ENCODE data around the gene ZNF486.
"Not testable (repeated sequence)": the region's sequence is repeated elsewhere in the genome, so short reads cannot be mapped to it uniquely, and the experiment has no call there.

GRCh38 chr19:20221605-20222004 is 54.6 kb downstream of the ZNF486 start:
- not testable (repeated sequence) for TF ChIP-seq CTCF, POLR2A (IDR thresholded peaks at IDR 0.05)

Data from esophagus squamous epithelium (tissue), 4 donors.